Activated CD8-positive, alpha-beta memory T cell treated with anti-CD3 and anti-CD28 coated beads, Interleukin-2, amount 50 U/mL, for 1 hour (primary cell): ENCODE measurements around the gene YARS1.
"Not testable (repeated sequence)": the region's sequence is repeated elsewhere in the genome, so short reads cannot be mapped to it uniquely, and the experiment has no call there.

ENCODE experiments used
- DNase-seq: peaks from one replicate; pipeline ENCODE4 v3.0.0-alpha.2; 2020; ENCODE audit errors: extremely low read depth

The YARS1 gene

GRCh38 chr1:32817815-32818786 is 943 bp upstream of the YARS1 start:
- DNase-seq = no peak

DNA sequence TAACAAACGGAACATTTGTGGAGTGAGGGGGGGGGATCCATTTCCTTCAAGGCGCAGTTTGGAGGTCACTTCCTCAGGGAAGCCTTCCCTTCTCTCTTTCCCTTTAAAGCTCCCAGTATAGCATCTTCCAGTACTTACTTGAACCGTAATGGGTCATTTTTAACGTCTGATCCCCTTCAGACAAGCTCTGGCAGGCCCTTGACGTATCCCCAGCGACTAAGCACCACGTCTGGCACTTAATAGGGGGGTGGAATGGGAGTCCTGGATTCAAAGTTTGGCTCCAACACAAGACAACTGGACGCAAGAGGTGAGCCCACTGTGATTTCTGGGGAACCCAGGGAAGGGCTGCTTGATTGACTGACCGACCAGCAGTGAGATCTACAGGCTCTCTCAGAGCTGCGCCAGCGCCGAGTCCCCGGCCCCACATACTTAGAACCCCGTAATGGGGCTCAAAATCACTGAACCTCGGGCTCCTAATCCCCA is 441 bp downstream of the YARS1 start:
- DNase-seq = no peak

- no peak for DNase-seq
Observed at GRCh38 chr1:32813941-32814739, 3.0 kb downstream of the YARS1 start.

- no peak for DNase-seq
Observed at GRCh38 chr1:32811917-32812316, 5.2 kb downstream of the YARS1 start.

GRCh38 chr1:32811265-32811664 is 5.9 kb downstream of the YARS1 start:
- no peak for DNase-seq

DNA sequence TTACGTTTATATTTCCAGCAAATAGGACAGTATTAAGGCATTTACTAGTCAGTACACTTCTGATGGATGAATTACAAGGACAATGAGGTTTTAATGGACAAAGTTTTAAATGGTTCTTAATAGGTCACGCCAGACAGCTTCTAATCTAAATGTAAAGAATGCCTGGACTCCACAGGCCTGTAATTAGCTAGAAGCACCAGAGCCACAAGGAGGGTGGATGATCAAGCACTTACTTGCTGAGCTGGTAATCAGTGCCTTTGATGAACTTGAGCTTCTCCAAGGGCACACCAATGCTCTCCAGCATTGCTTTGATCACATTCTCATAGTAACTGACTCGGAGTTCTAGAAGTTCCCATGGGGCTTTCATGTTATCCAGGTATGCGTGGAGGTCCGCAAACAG is 6.8 kb downstream of the YARS1 start:
- DNase-seq = no peak

GRCh38 chr1:32808580-32808979 is 8.6 kb downstream of the YARS1 start:
- no peak for DNase-seq

- no peak for DNase-seq
Observed at GRCh38 chr1:32806910-32807523, 10.1 kb downstream of the YARS1 start.

GRCh38 chr1:32806290-32806689 is 10.9 kb downstream of the YARS1 start:
- no peak for DNase-seq

- DNase-seq = not testable (repeated sequence)
Observed at GRCh38 chr1:32804460-32804859, 12.7 kb downstream of the YARS1 start.

- DNase-seq = no peak
Observed at GRCh38 chr1:32801096-32801715, 16.0 kb downstream of the YARS1 start.

- no peak for DNase-seq
Observed at GRCh38 chr1:32798679-32799416, 18.3 kb downstream of the YARS1 start.

DNA sequence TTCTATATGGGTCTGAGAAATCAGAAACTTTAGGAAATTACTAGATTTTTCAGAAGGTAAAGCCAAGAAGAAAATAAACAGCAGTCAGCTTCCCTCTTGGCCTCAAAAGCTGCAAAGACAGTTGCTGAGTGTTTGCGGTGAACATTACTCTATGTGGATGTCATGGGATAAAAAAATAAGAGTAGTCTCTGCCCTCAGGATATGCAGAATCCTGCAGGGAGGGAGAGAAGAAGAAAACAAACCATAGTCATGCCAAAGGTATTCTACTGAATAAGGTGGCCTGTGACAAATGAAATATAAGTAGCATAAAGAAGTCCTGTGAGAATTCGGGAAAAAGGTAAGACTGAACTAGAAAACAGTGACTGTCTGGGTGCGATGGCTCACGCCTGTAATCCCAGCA is 19.0 kb downstream of the YARS1 start:
- DNase-seq = no peak

GRCh38 chr1:32797456-32797855 is 19.7 kb downstream of the YARS1 start:
- DNase-seq = no peak

DNA sequence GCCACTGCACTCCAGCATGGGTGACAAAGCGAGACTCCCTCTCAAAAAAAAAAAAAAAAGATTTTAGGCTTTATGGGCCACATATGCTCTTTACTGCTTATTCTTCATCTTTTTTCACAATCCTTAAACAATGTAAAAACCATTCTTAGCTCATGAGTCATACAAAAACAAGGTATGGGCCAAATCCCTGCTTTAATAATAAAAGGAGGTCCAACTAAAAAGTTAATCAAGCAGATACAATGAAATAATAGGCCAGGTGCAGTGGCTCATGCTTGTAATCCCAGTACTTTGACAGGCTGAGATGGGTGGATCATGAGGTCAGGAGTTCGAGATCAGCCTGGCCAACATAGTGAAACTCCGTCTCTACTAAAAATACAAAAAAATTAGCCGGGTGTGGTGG is 21.4 kb downstream of the YARS1 start:
- not testable (repeated sequence) for DNase-seq

DNA sequence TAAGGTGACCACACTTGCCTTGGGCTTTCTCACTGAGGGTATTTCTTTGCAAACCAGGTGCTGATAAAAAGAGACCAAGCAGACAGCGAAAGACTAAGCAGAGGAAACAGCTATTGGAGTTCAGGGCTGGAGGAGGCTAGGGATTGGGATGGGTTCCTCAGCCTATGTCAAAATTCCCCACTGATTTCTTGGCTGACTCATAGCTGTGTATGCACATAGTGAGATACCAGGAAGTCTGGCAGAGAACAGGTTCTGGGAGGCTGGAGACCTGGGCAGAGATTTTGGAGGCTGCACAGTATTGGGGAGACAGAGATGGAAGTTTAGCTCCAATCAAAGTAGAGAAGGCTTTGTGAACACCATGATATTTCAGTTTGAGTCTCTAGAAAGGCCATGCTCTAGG is 25.3 kb downstream of the YARS1 start:
- no peak for DNase-seq

- not testable (repeated sequence) for DNase-seq
Observed at GRCh38 chr1:32789356-32789755, 27.8 kb downstream of the YARS1 start.

DNA sequence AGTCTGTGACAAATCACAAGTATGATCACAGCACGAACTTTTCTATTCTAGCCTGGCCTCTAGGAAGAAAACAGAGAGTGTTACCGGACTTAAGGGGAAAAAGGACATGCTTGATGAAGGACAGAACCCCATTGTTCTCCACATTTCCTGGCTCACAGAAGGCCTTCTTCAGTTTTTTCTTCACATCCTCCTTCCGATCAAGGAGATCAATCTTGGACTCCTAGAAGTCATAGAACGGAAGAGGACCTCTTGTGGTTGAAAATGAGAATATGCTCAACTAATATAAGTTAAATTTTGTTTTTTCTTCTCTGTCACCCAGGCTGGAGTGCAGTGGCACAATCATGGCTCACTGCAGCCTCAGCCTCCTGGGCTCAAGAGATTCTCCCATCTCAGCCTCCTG is 30.3 kb downstream of the YARS1 start:
- DNase-seq = no peak

- DNase-seq = no peak
Observed at GRCh38 chr1:32784817-32785216, 32.3 kb downstream of the YARS1 start.

- DNase-seq = no peak
Observed at GRCh38 chr1:32783851-32784250, 33.3 kb downstream of the YARS1 start.

DNA sequence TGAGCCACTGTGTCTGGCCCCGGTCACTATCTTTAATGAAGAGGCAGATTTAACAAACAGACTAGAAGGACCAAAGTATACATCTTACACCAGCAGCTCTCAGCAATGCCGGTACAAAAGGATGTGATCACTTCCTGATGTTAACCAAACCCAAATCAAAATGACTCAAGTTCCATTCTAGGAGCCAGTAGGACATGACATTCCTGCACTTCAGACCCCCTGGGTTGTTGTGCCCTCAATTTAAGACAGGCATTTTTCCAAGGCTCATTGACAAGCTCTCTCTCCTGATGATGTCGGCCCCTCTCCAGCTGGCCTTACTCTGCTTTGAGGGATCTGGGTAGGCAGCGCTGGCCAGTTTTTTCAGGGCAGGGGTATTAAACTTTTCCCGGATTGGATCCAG is 35.1 kb downstream of the YARS1 start:
- DNase-seq = no peak
